B cell (primary cell): ENCODE results near the gene ACACB. TPM values are rescaled to one million over a fixed set of nuclear protein-coding genes. Genes with fewer than 3 reads are reported as not detected.

Experiments
- ATAC-seq: fragments of 200-7000 bp; cut with Tn5 transposase; one replicate; pipeline ENCODE4 v1.10.0; 2021; ENCODE audit warnings: low read depth, mild to moderate bottlenecking, moderate number of reproducible peaks, moderate library complexity
- CTCF ChIA-PET: fragments of 350-600 bp; sonication (Branson Sonifier 250); formaldehyde crosslinking; loops from one replicate; lab custom pipeline; 2021; ENCODE audit warnings: antibody characterized with exemption, inconsistent platforms; lab: Charles Lee
- POLR2A ChIA-PET: fragments of 350-600 bp; sonication (Branson Sonifier 250); formaldehyde crosslinking; loops from one replicate; lab custom pipeline; 2021; ENCODE audit warnings: antibody characterized with exemption; lab: Charles Lee
- DNase-seq: peaks from one replicate; pipeline ENCODE4 v3.0.0; 2013
- H2AFZ ChIP-seq: 2 replicates; pipeline ENCODE4 v1.6.1; 2012; ENCODE audit warnings: mild to moderate bottlenecking, low read depth, low read length; ENCODE audit not compliant: insufficient read depth, poor library complexity, severe bottlenecking
- H3K27ac ChIP-seq, 2 donors: 1 replicate in 1 of 2; 2 replicates in 1 of 2; pipeline ENCODE4 v1.5.1; 2012 to 2013; ENCODE audit warnings: low read length in 2 of 2, mild to moderate bottlenecking in 2 of 2, moderate library complexity in 1 of 2
- H3K27me3 ChIP-seq, 4 experiments: fragments of 200-600 bp in 1 of 4; sonication (generic) in 1 of 4; replicated peaks in 1 of 4; 1 replicate in 2 of 4; 2 replicates in 2 of 4; pipeline versions ENCODE4 v1.6.1 to v1.7.0; 2013 to 2016; ENCODE audit warnings: low read length in 3 of 4, mild to moderate bottlenecking in 2 of 4, mixed read lengths in 1 of 4, moderate library complexity in 1 of 4; ENCODE audit not compliant: insufficient read depth in 4 of 4, control insufficient read depth in 3 of 4; ENCODE audit errors: control extremely low read depth in 1 of 4
- H3K36me3 ChIP-seq, 2 experiments: replicated peaks in 1 of 2; 1 replicate in 1 of 2; 2 replicates in 1 of 2; pipeline versions ENCODE4 v1.6.1 to v1.7.1; 2013; ENCODE audit warnings: low read length in 1 of 2; ENCODE audit not compliant: insufficient read depth in 2 of 2, control insufficient read depth in 1 of 2; ENCODE audit errors: control extremely low read depth in 1 of 2, extremely low read depth in 1 of 2
- H3K4me1 ChIP-seq, 2 donors: fragments of 200-600 bp in 1 of 2; sonication (generic) in 1 of 2; 1 replicate in 1 of 2; 2 replicates in 1 of 2; pipeline versions ENCODE4 v1.5.1 to v1.6.1; 2013 to 2017; ENCODE audit warnings: low read length in 2 of 2; ENCODE audit not compliant: control insufficient read depth in 2 of 2, insufficient read depth in 2 of 2
- H3K4me2 ChIP-seq: replicated peaks from 2 replicates; pipeline ENCODE3; 2012; ENCODE audit warnings: mild to moderate bottlenecking, low read depth, low read length; ENCODE audit not compliant: poor library complexity, severe bottlenecking
- H3K4me3 ChIP-seq, 5 experiments: fragments of 200-600 bp in 1 of 5; sonication (generic) in 1 of 5; 1 replicate in 3 of 5; 2 replicates in 2 of 5; pipeline versions ENCODE4 v1.5.1 to v1.7.0; 2011 to 2016; ENCODE audit warnings: low read length in 4 of 5, mild to moderate bottlenecking in 4 of 5, low read depth in 2 of 5, control low read depth in 1 of 5, moderate library complexity in 1 of 5; ENCODE audit not compliant: insufficient read depth in 1 of 5; ENCODE audit errors: control extremely low read depth in 1 of 5, extremely low read depth in 1 of 5
- H3K79me2 ChIP-seq: fragments of 200-600 bp; sonication (generic); one replicate; pipeline ENCODE4 v1.6.0; 2016; ENCODE audit warnings: low read length; ENCODE audit not compliant: control insufficient read depth, insufficient read depth
- H3K9ac ChIP-seq: fragments of 200-600 bp; sonication (generic); 2 replicates; pipeline ENCODE4 v1.6.1; 2017; ENCODE audit warnings: mild to moderate bottlenecking, low read length, moderate library complexity
- H3K9me3 ChIP-seq, 3 donors: one replicate each; pipeline versions ENCODE4 v1.6.1 to v1.7.1; 2013; ENCODE audit warnings: low read length in 2 of 3; ENCODE audit not compliant: control insufficient read depth in 2 of 3, insufficient read depth in 1 of 3; ENCODE audit errors: control extremely low read depth in 1 of 3
- H4K20me1 ChIP-seq: 2 replicates; pipeline ENCODE4 v1.6.0; 2012; ENCODE audit warnings: mild to moderate bottlenecking, low read length; ENCODE audit not compliant: insufficient read depth, control insufficient read depth, poor library complexity, severe bottlenecking
- H3K27ac Mint-ChIP-seq: one replicate; pipeline ENCODE4 v1.8.0; 2021; ENCODE audit warnings: mixed read lengths
- H3K27me3 Mint-ChIP-seq: one replicate; pipeline ENCODE4 v1.8.0; 2021; ENCODE audit warnings: mixed read lengths
- H3K4me1 Mint-ChIP-seq: one replicate; pipeline ENCODE4 v1.8.0; 2021; ENCODE audit warnings: mixed read lengths
- H3K4me3 Mint-ChIP-seq: one replicate; pipeline ENCODE4 v1.8.0; 2021; ENCODE audit warnings: mixed read lengths
- H3K9me3 Mint-ChIP-seq: one replicate; pipeline ENCODE4 v1.8.0; 2022; ENCODE audit warnings: mixed read lengths; ENCODE audit not compliant: insufficient read depth
- EZH2 ChIP-seq: IDR thresholded peaks from 2 replicates; pipeline ENCODE4 v1.6.1; 2012; ENCODE audit warnings: borderline replicate concordance, low read depth, mild to moderate bottlenecking, moderate library complexity, low read length; ENCODE audit not compliant: insufficient read depth, poor library complexity, severe bottlenecking
- WGBS: methylation state at CpG from one replicate; pipeline ENCODE4 v1.1.5; 2013; ENCODE audit warnings: missing lambda C conversion rate; ENCODE audit not compliant: insufficient coverage; 5-methylcytosine and 5-hydroxymethylcytosine counted together
- intact Hi-C: fragments of 100-400 bp; cut with micrococcal nuclease; formaldehyde crosslinking; loops from one replicate; pipeline ENCODE4 v1.10.0; 2022
- polyA plus RNA-seq: library from polyadenylated mRNA; depleted of rRNA; stranded (reverse); fragments of >200 nt; gene quantifications from 2 replicates; pipeline ENCODE4 v1.2.3, GENCODE V29; 2012
- total RNA-seq, 2 donors: library from RNA; stranded (reverse); fragments of 120-200 nt in 1 of 2; gene quantifications; 1 replicate in 1 of 2; 2 replicates in 1 of 2; pipeline versions ENCODE4 v1.2.3 to v1.2.4, GENCODE V29; 2013 to 2022
- TF ChIP-seq, protein P1 (sequence below): fragments of 200-600 bp; IDR thresholded peaks from one replicate; pipeline ENCODE4 v1.8.0; 2022; ENCODE audit warnings: antibody characterized with exemption, mild to moderate bottlenecking

Gene ACACB
- total and polyA plus RNA-seq, 2 donors (not counting 1 experiment from before 2014, with no cell fraction given): 7.4 to 27.5 TPM

DNA sequence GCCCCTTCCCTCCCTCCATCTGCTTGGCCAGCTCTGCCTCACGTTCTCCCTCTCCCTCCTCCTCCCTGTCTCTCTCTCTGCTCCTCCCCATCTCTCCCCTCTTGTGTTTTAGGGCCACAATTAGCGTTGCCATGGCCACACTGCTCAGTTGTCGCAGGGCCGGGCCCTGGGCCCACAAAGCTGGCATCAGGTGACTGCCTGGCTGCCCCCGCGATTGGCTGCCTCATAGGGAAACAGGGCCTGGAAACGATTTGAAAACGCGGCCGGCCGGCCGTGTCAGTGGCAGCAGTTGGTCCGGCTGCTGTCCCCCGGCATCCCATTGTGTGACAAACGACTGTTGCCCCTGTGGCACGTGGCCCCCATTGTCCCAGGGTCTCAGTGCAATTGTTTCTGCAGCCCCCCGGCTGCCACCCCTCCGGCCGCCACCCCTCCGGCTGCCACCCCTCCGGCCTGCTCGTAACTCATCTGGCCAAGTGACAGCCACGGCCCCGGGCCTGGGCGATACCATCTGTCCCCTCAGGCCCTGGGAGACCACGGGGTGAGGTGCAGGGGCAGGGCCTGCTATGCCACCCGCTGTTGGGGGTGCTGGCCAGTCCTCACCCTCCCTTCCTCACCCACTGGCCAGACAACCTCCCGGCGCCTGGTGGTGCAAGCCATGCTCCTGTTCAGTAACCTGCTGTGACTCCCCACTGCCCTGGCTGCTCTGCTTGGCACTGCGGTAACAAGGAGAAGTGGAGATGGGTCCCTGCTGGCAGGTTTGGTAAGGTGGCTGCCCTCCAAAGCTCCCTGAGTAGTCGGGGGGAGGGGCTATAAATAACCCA is 175.3 kb downstream of the ACACB start:
- intact Hi-C loops: no loop called here
- Histone ChIP-seq H3K36me3 (no peaks in the 10 kb centered on the region), H3K4me2 (no peak overlapping the region), H4K20me1 (no peaks in the 10 kb centered on the region), H3K9ac (no peak overlapping the region), H3K27ac (no peak overlapping the region), H3K4me3 (no peak overlapping the region), H3K27me3 (peaks cover 0 to 14% (median 6%) of the 10 kb centered on the region in 4 experiments), H3K4me1 (no peaks in the 10 kb centered on the region), H3K9me3 (peaks cover 0 to 2% (median 0%) of the 10 kb centered on the region in 3 donors), H3K79me2 (no peaks in the 10 kb centered on the region), H2AFZ (peak overlapping the region; percentile 27)
- no peaks in the 10 kb centered on the region for H3K9me3 Mint-ChIP-seq
- H3K27ac Mint-ChIP-seq: no peak overlapping the region
- peaks cover 39% of the 10 kb centered on the region for H3K27me3 Mint-ChIP-seq
- no peak overlapping the region for H3K4me3 Mint-ChIP-seq
- TF ChIP-seq EZH2: no peak
- TF ChIP-seq, protein P1, sequence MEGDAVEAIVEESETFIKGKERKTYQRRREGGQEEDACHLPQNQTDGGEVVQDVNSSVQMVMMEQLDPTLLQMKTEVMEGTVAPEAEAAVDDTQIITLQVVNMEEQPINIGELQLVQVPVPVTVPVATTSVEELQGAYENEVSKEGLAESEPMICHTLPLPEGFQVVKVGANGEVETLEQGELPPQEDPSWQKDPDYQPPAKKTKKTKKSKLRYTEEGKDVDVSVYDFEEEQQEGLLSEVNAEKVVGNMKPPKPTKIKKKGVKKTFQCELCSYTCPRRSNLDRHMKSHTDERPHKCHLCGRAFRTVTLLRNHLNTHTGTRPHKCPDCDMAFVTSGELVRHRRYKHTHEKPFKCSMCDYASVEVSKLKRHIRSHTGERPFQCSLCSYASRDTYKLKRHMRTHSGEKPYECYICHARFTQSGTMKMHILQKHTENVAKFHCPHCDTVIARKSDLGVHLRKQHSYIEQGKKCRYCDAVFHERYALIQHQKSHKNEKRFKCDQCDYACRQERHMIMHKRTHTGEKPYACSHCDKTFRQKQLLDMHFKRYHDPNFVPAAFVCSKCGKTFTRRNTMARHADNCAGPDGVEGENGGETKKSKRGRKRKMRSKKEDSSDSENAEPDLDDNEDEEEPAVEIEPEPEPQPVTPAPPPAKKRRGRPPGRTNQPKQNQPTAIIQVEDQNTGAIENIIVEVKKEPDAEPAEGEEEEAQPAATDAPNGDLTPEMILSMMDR: no peak
- CTCF ChIA-PET: no interaction called here
- DNase-seq (no peak), ATAC-seq (no peak)
- WGBS: 22% methylated on average over 31 of the region's 31 CpGs
- POLR2A ChIA-PET: no interaction called here
- H3K4me1 Mint-ChIP-seq: no peaks in the 10 kb centered on the region

DNA sequence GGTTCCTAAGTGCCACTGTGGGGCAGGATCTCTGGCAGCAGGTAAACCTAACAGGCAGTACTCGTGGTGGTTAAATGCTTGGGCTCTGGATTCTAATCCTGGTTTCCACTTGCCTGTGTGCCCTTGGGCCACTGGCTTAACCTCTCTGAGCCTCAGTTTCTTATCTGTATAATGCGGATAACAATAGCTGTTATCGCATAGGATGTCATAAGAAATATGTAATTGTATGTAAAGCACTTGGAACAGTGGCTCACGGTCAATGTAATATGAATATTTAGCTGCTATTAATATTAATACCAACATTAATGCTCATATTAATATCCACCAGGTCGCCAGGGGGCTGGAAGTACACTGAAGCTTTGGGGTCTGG is 175.9 kb downstream of the ACACB start:
- 67% methylated on average over 1 of the region's 5 CpGs for WGBS
- no peak overlapping the region for H3K4me3 ChIP-seq
- no peak for ATAC-seq
- H3K4me1 ChIP-seq: no peaks in the 10 kb centered on the region
- no peak for DNase-seq
- no peak overlapping the region for H2AFZ ChIP-seq
- no peaks in the 10 kb centered on the region for H4K20me1 ChIP-seq
- H3K27me3 ChIP-seq: peaks cover 0 to 14% (median 6%) of the 10 kb centered on the region in 4 experiments
- H3K9me3 ChIP-seq: peaks cover 0 to 2% (median 0%) of the 10 kb centered on the region in 3 donors
- TF ChIP-seq, protein P1: no peak
- no peak for TF ChIP-seq EZH2
- Mint-ChIP-seq H3K9me3 (no peaks in the 10 kb centered on the region), H3K4me3 (no peak overlapping the region), H3K4me1 (no peaks in the 10 kb centered on the region), H3K27me3 (peaks cover 39% of the 10 kb centered on the region), H3K27ac (no peak overlapping the region)
- no peak overlapping the region for H3K9ac ChIP-seq
- CTCF ChIA-PET: no interaction called here
- no peak overlapping the region for H3K27ac ChIP-seq
- POLR2A ChIA-PET: no interaction called here
- no peaks in the 10 kb centered on the region for H3K36me3 ChIP-seq
- no peaks in the 10 kb centered on the region for H3K79me2 ChIP-seq
- no peak overlapping the region for H3K4me2 ChIP-seq
- intact Hi-C loops: no loop called here
